HFFc6 (cell line): Measurements from ENCODE around the gene JADE2. TPM values are rescaled to one million over a fixed set of nuclear protein-coding genes. Genes with fewer than 3 reads are reported as not detected.

ENCODE experiments used
- DNase-seq: peaks from one replicate; pipeline ENCODE4 v3.0.0-alpha.2; 2018
- H3K27ac Mint-ChIP-seq: 2 replicates; pipeline ENCODE4 v1.8.0; 2020; ENCODE audit warnings: mild to moderate bottlenecking, mixed read lengths
- H3K27me3 Mint-ChIP-seq: 2 replicates; pipeline ENCODE4 v1.8.0; 2021; ENCODE audit warnings: mild to moderate bottlenecking, moderate library complexity, mixed read lengths; ENCODE audit not compliant: insufficient read depth
- H3K36me3 Mint-ChIP-seq: 2 replicates; pipeline ENCODE4 v1.8.0; 2021; ENCODE audit warnings: low read depth, mixed read lengths
- H3K4me1 Mint-ChIP-seq: 2 replicates; pipeline ENCODE4 v1.8.0; 2020; ENCODE audit warnings: low read depth, mixed read lengths
- H3K4me3 Mint-ChIP-seq: 2 replicates; pipeline ENCODE4 v1.8.0; 2020; ENCODE audit warnings: mild to moderate bottlenecking, moderate library complexity, mixed read lengths
- H3K9me3 Mint-ChIP-seq: 2 replicates; pipeline ENCODE4 v1.8.0; 2020; ENCODE audit warnings: mild to moderate bottlenecking, mixed read lengths
- total RNA-seq, 6 experiments: library from RNA; stranded (reverse); fragmentation: NEBNext Ultra II Directional; extraction: Animal tissue kit (Norgen Biotek cat#: 25700); gene quantifications; 2 replicates in 1 of 6; 3 replicates in 5 of 6; pipeline ENCODE4 v1.2.3, GENCODE V29; 2021
- TF ChIP-seq, protein P1 (sequence below): fragments of 200-600 bp; sonication (generic); IDR thresholded peaks from 2 replicates; pipeline ENCODE4 v1.5.0; 2021; ENCODE audit warnings: antibody characterized with exemption, mild to moderate bottlenecking

JADE2 gene
- total RNA-seq, 6 experiments from 2014 or later: 32.8 to 41.0 (median 39.6) TPM

- Mint-ChIP-seq H3K36me3 (peaks cover 31% of the 10 kb centered on the region), H3K9me3 (no peaks in the 10 kb centered on the region), H3K4me3 (no peak overlapping the region), H3K27me3 (no peaks in the 10 kb centered on the region), H3K27ac (no peak overlapping the region), H3K4me1 (peaks cover 4% of the 10 kb centered on the region; the same call in 1 of the 2 replicates)
- DNase-seq: no peak
- TF ChIP-seq, protein P1, sequence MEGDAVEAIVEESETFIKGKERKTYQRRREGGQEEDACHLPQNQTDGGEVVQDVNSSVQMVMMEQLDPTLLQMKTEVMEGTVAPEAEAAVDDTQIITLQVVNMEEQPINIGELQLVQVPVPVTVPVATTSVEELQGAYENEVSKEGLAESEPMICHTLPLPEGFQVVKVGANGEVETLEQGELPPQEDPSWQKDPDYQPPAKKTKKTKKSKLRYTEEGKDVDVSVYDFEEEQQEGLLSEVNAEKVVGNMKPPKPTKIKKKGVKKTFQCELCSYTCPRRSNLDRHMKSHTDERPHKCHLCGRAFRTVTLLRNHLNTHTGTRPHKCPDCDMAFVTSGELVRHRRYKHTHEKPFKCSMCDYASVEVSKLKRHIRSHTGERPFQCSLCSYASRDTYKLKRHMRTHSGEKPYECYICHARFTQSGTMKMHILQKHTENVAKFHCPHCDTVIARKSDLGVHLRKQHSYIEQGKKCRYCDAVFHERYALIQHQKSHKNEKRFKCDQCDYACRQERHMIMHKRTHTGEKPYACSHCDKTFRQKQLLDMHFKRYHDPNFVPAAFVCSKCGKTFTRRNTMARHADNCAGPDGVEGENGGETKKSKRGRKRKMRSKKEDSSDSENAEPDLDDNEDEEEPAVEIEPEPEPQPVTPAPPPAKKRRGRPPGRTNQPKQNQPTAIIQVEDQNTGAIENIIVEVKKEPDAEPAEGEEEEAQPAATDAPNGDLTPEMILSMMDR: no peak
Measured at GRCh38 chr5:134608555-134608954, 83.1 kb downstream of the JADE2 start.

DNA sequence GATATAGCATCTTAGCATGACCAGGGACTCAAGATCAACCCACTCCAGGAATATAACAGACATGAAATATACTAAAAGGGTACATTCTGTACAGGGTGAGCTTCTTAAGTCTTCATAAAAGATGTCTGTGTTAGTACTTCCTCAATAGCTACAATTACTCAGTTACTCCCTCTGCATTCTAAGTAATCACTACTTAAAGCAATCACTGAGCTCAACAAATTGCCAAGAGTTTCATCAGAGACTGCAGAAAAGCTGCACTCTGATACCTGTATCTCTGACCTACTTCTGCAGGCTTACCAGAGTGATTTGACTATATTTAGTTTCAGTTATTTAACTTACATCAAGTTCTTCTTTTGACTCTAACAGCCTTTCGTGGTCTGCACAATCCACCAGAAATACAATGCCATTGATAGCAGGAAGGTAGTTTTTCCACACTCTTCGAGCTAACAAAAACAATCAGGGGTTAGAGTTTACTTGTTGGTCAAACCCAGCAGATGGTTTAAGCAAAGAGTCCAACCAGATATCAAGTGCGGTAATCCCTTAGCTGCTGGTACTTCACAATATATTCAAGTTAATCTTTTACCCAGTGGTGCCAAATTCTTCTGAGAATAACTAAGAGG, 83.9 kb downstream of the JADE2 start:
- no peaks in the 10 kb centered on the region for H3K27me3 Mint-ChIP-seq
- TF ChIP-seq, protein P1: no peak
- peaks cover 31% of the 10 kb centered on the region for H3K36me3 Mint-ChIP-seq
- peaks cover 2% of the 10 kb centered on the region; the same call in 1 of the 2 replicates for H3K4me1 Mint-ChIP-seq
- no peak for DNase-seq
- no peak overlapping the region for H3K27ac Mint-ChIP-seq
- no peaks in the 10 kb centered on the region for H3K9me3 Mint-ChIP-seq
- no peak overlapping the region for H3K4me3 Mint-ChIP-seq

DNA sequence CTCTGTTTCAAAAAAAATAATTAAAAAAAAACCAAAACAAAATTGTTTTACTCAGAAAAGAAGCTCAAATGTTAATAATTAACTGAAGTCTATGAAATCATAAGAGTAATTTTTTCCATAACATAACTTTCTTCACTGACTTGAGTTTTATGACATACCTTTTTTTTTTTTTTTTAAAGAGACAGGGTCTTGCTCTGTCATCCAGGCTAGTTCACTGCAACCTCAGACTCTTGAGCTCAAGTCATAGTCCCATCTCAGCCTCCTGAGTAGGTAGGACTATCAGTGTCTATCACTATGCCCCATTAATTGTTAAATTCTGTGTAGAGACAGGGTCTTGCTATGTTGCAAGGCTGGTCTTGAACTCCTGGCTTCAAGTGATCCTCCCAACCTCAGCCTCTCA, 85.3 kb downstream of the JADE2 start:
- Mint-ChIP-seq H3K9me3 (no peaks in the 10 kb centered on the region), H3K27ac (no peak overlapping the region), H3K4me1 (peaks cover 7% of the 10 kb centered on the region; the same call in 1 of the 2 replicates), H3K36me3 (peaks cover 23% of the 10 kb centered on the region), H3K27me3 (no peaks in the 10 kb centered on the region), H3K4me3 (no peak overlapping the region)
- TF ChIP-seq, protein P1: no peak
- no peak for DNase-seq

DNA sequence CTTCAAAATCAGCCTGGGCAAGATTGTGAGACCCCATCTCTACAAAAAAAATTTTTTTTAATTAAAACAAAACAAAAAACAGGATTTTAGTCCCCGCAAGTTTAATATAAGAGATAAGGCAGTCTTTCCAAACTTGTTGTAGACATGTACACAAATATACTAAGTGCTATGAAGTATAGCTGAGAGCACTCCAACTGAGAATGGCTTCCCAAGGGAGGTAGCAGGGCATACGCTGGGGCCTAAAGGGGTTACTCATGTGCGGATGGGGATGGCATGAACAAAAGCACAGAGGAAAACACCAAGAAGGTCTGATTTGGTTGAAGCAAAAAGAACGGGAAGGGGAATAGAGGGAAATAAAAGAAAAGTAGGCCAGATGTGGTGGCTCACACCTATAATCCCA, 86.0 kb downstream of the JADE2 start:
- H3K9me3 Mint-ChIP-seq: no peaks in the 10 kb centered on the region

DNA sequence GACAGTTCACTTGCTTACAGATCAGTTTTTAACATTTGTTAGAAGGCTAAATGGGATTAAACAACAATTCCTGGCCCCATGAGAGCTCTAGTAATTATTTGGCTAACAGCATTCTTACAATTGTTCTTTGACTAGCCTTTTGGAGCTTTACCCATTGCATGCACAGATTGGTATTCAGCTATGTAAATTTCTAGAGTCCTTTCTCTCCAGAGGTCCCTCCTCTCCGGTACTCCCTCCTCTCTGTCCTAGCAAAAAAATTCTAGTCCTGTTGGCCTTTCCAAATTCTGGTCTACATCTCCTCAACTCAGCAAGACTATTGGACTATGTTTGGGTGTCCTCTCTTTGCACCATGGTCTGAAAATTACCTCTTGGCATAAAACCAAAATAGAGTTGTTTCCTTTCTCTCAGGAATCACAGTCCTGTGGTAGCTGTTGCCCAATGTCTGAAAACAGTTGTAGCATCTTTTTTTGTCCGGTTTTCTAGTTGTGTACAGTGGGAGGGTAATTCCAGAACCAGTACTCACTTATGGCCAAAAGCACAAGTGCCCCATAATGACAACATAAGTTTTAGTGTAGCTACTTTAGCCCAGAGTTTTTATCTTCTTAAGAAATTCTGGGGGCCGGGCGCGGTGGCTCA, 89.1 kb downstream of the JADE2 start:
- H3K9me3 Mint-ChIP-seq: no peaks in the 10 kb centered on the region
- peaks cover 22% of the 10 kb centered on the region for H3K36me3 Mint-ChIP-seq
- peak overlapping the region; percentile 5; the same call in 1 of the 2 replicates for H3K27ac Mint-ChIP-seq
- TF ChIP-seq, protein P1: no peak
- H3K27me3 Mint-ChIP-seq: no peaks in the 10 kb centered on the region
- no peak for DNase-seq
- H3K4me3 Mint-ChIP-seq: no peak overlapping the region
- H3K4me1 Mint-ChIP-seq: peaks cover 7% of the 10 kb centered on the region; the same call in 1 of the 2 replicates

More for the DNA sequence above, 86.0 kb downstream of the JADE2 start:
- Mint-ChIP-seq H3K36me3 (peaks cover 22% of the 10 kb centered on the region), H3K27ac (no peak overlapping the region), H3K4me3 (no peak overlapping the region), H3K27me3 (no peaks in the 10 kb centered on the region), H3K4me1 (peaks cover 7% of the 10 kb centered on the region; the same call in 1 of the 2 replicates)
- no peak for DNase-seq
- TF ChIP-seq, protein P1: no peak
